Measurements from ENCODE around the gene TANK.

DNA sequence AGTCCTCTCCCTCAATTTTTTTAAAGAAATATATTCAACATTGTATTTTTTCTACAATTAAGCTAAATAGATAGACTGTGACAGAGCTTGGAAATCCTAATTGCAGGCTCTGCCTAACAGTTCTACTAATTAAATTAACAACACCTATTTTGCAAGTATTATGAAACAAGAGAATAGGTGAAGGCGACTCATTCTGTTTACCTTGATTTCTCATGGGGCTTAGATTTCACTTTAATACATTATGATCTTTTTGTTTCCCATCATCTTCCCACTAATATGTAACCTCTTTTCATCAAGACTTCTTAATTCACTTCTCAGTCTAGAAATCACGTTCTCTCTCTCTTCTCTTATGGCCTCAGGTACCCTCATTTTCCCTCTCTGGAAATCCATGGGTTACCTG, 42.7 kb upstream of the TANK start:
- TF ChIP-seq CTCF (IDR thresholded peaks at IDR 0.05), result no peak
- TF ChIP-seq POLR2A (IDR thresholded peaks at IDR 0.05), result no peak

Data from esophagus squamous epithelium (tissue), 4 donors.